HG02943 (cell line): Measurements from ENCODE around the gene HMCN1.

ENCODE experiments used
- ATAC-seq: cut with Tn5 transposase; IDR thresholded peaks from one replicate; pipeline ENCODE4 v1.9.1; 2021; ENCODE audit warnings: mild to moderate bottlenecking, low read depth, moderate library complexity; ENCODE audit not compliant: unreplicated experiment

The HMCN1 gene

GRCh38 chr1:185894791-185895190 is 160.6 kb downstream of the HMCN1 start:
- no peak for ATAC-seq

GRCh38 chr1:185895208-185895900 is 161.2 kb downstream of the HMCN1 start:
- no peak for ATAC-seq

- ATAC-seq = no peak
Measured at GRCh38 chr1:185896863-185897262, 162.7 kb downstream of the HMCN1 start.

GRCh38 chr1:185906186-185906585 is 172.0 kb downstream of the HMCN1 start:
- ATAC-seq = no peak

GRCh38 chr1:185907246-185907645 is 173.1 kb downstream of the HMCN1 start:
- no peak for ATAC-seq

- no peak for ATAC-seq
Measured at GRCh38 chr1:185911978-185912377, 177.8 kb downstream of the HMCN1 start.

GRCh38 chr1:185912504-185912903 is 178.3 kb downstream of the HMCN1 start:
- ATAC-seq = no peak

GRCh38 chr1:185914089-185914488 is 179.9 kb downstream of the HMCN1 start:
- ATAC-seq = no peak

GRCh38 chr1:185916861-185917260 is 182.7 kb downstream of the HMCN1 start:
- ATAC-seq = no peak

- no peak for ATAC-seq
Measured at GRCh38 chr1:185917646-185918045, 183.5 kb downstream of the HMCN1 start.

GRCh38 chr1:185920602-185921001 is 186.4 kb downstream of the HMCN1 start:
- ATAC-seq = no peak

- ATAC-seq = no peak
Measured at GRCh38 chr1:185921636-185922035, 187.4 kb downstream of the HMCN1 start.

GRCh38 chr1:185926588-185926987 is 192.4 kb downstream of the HMCN1 start:
- ATAC-seq = no peak

GRCh38 chr1:185929776-185930175 is 195.6 kb downstream of the HMCN1 start:
- ATAC-seq = no peak

GRCh38 chr1:185931438-185931837 is 197.2 kb downstream of the HMCN1 start:
- no peak for ATAC-seq

- ATAC-seq = no peak
Measured at GRCh38 chr1:185933580-185933979, 199.4 kb downstream of the HMCN1 start.

- no peak for ATAC-seq
Measured at GRCh38 chr1:185934476-185935189, 200.4 kb downstream of the HMCN1 start.

GRCh38 chr1:185935360-185935759 is 201.2 kb downstream of the HMCN1 start:
- ATAC-seq = no peak

GRCh38 chr1:185936641-185937040 is 202.4 kb downstream of the HMCN1 start:
- no peak for ATAC-seq

- ATAC-seq = no peak
Measured at GRCh38 chr1:185938396-185938795, 204.2 kb downstream of the HMCN1 start.

GRCh38 chr1:185939142-185939541 is 205.0 kb downstream of the HMCN1 start:
- no peak for ATAC-seq

GRCh38 chr1:185942961-185943360 is 208.8 kb downstream of the HMCN1 start:
- no peak for ATAC-seq
